GM12878 (cell line): ENCODE results near the gene MEP1B. TPM values are rescaled to one million over a fixed set of nuclear protein-coding genes. Genes with fewer than 3 reads are reported as not detected.

ENCODE experiments used
- ATAC-seq: fragments of 200-7000 bp; cut with Tn5 transposase; 3 replicates; pipeline ENCODE4 v1.9.1; 2020; ENCODE audit warnings: mild to moderate bottlenecking, moderate library complexity
- BruUV-seq: library from RNA; stranded (reverse); fragments of 400-500 nt; replicated peaks from 2 replicates; lab custom pipeline; 2021; lab: Mats Ljungman, UMichigan
- CTCF ChIA-PET: fragments of 300-600 bp; sonication (Branson Sonifier 250); formaldehyde crosslinking; extraction: SDS; loops from one replicate; lab custom pipeline; 2021; ENCODE audit warnings: inconsistent platforms; lab: Yijun Ruan, JAX
- POLR2A ChIA-PET: fragments of 350-600 bp; formaldehyde crosslinking; extraction: SDS; loops from one replicate; lab custom pipeline; 2021; ENCODE audit warnings: inconsistent platforms; lab: Charles Lee
- RAD21 ChIA-PET: fragments of 300-600 bp; sonication (Branson Sonifier 250); formaldehyde crosslinking; loops from one replicate; lab custom pipeline; 2023; ENCODE audit warnings: antibody characterized with exemption; ENCODE audit not compliant: unreplicated experiment; lab: Charles Lee
- SMC1A ChIA-PET: fragments of 300-600 bp; sonication (Branson Sonifier 250); formaldehyde crosslinking; loops from one replicate; lab custom pipeline; 2023; ENCODE audit not compliant: unreplicated experiment, uncharacterized antibody; lab: Charles Lee
- DNase-seq: peaks from one replicate; pipeline ENCODE4 v3.0.0-alpha.2; 2011; ENCODE audit warnings: low read depth, low spot score
- FAIRE-seq: peaks from 3 replicates; lab custom pipeline; 2011; peaks lifted over from hg19 to GRCh38; lab: Jason Lieb, UNC
- H2AFZ ChIP-seq: 2 replicates; pipeline ENCODE4 v1.6.0; 2011; ENCODE audit warnings: low read depth, low read length, control low read depth; ENCODE audit not compliant: control insufficient read depth
- H3K27ac ChIP-seq: 2 replicates; pipeline ENCODE4 v1.5.1; 2011; ENCODE audit warnings: control low read depth; ENCODE audit not compliant: control insufficient read depth, insufficient read depth
- H3K27me3 ChIP-seq, 2 experiments: replicated peaks in 1 of 2; 2 replicates each; pipeline versions ENCODE4 v1.6.0 to v1.6.1; 2011; ENCODE audit warnings: low read length in 1 of 2; ENCODE audit not compliant: control insufficient read depth in 2 of 2, insufficient read depth in 2 of 2
- H3K36me3 ChIP-seq, 2 experiments: 2 replicates each; pipeline ENCODE4 v1.5.1; 2011; ENCODE audit warnings: low read length in 1 of 2; ENCODE audit not compliant: control insufficient read depth in 2 of 2, insufficient read depth in 2 of 2
- H3K4me1 ChIP-seq: 2 replicates; pipeline ENCODE4 v1.6.1; 2011; ENCODE audit warnings: mild to moderate bottlenecking, low read length, moderate library complexity, mixed read lengths; ENCODE audit not compliant: control insufficient read depth, insufficient read depth
- H3K4me2 ChIP-seq: 2 replicates; pipeline ENCODE4 v1.6.0; 2011; ENCODE audit warnings: control low read depth; ENCODE audit not compliant: control insufficient read depth, insufficient read depth
- H3K4me3 ChIP-seq: fragments of 200-600 bp; sonication (generic); 2 replicates; pipeline ENCODE4 v1.5.1; 2016
- H3K79me2 ChIP-seq: 2 replicates; pipeline ENCODE4 v1.6.0; 2011; ENCODE audit warnings: low read length; ENCODE audit not compliant: control insufficient read depth, insufficient read depth
- H3K9ac ChIP-seq: 2 replicates; pipeline ENCODE4 v1.8.0; 2011; ENCODE audit warnings: low read length, control low read depth, mixed read lengths; ENCODE audit not compliant: control insufficient read depth, insufficient read depth
- H3K9me3 ChIP-seq: replicated peaks from 3 replicates; pipeline ENCODE4 v1.5.1; 2011; ENCODE audit warnings: mild to moderate bottlenecking, low read length; ENCODE audit not compliant: control insufficient read depth, insufficient read depth
- H4K20me1 ChIP-seq: 2 replicates; pipeline ENCODE4 v1.6.0; 2011; ENCODE audit not compliant: control insufficient read depth, insufficient read depth
- FOS ChIP-seq: IDR thresholded peaks from 3 replicates; pipeline ENCODE4 v1.6.1; 2011; ENCODE audit warnings: borderline replicate concordance; ENCODE audit not compliant: insufficient read length; ENCODE audit errors: extremely low read depth
- MEF2B ChIP-seq: fragments of 450-650 bp; IDR thresholded peaks from 2 replicates; pipeline ENCODE4 v1.6.1; 2018; ENCODE audit warnings: mild to moderate bottlenecking, moderate library complexity; ENCODE audit not compliant: partially characterized antibody, poor library complexity, severe bottlenecking
- MTA3 ChIP-seq: IDR thresholded peaks from 2 replicates; pipeline ENCODE4 v1.6.1; 2012; ENCODE audit warnings: low read length, inconsistent platforms, borderline replicate concordance
- NFXL1 ChIP-seq: fragments of 450-650 bp; IDR thresholded peaks from 2 replicates; pipeline ENCODE4 v1.6.1; 2017; ENCODE audit warnings: antibody characterized with exemption, mild to moderate bottlenecking, borderline replicate concordance
- NR2F1 ChIP-seq: fragments of 450-650 bp; conservative IDR thresholded peaks from 2 replicates; pipeline ENCODE4 v1.6.1; 2017; ENCODE audit warnings: mild to moderate bottlenecking
- SMC3 ChIP-seq: IDR thresholded peaks from 2 replicates; pipeline ENCODE4 v1.6.1; 2011; ENCODE audit warnings: low read length, improper control_type of control experiment, borderline replicate concordance
- WRNIP1 ChIP-seq: IDR thresholded peaks from 2 replicates; pipeline ENCODE4 v1.6.1; 2011; ENCODE audit warnings: low read depth, low read length, improper control_type of control experiment, borderline replicate concordance
- ZNF622 ChIP-seq: fragments of 450-650 bp; IDR thresholded peaks from 2 replicates; pipeline ENCODE4 v1.6.1; 2017; ENCODE audit warnings: mild to moderate bottlenecking, inconsistent platforms
- WGBS: methylation state at CpG from one replicate; pipeline ENCODE4 v1.1.6; 2016; ENCODE audit warnings: low lambda C conversion rate; ENCODE audit not compliant: insufficient replicate concordance, insufficient coverage; ENCODE audit errors: missing lambda C conversion rate; 5-methylcytosine and 5-hydroxymethylcytosine counted together
- in situ Hi-C: fragments of 300-500 bp; cut with MboI; formaldehyde crosslinking; loops from 9 replicates; pipeline ENCODE4 v1.14.3; 2018; ENCODE audit warnings: mixed read lengths
- intact Hi-C: fragments of 100-400 bp; cut with micrococcal nuclease; formaldehyde crosslinking; loops from one replicate; pipeline ENCODE4 v1.14.2; 2022; ENCODE audit not compliant: unreplicated experiment
- polyA plus RNA-seq, 11 experiments: library from polyadenylated mRNA; depleted of rRNA in 4 of 11; unstranded in 6 of 11; stranded (reverse) in 5 of 11; fragments of >200 nt; fragmentation: Nextera tagmentation in 4 of 11; fragmentation: Illumina TruSeq in 1 of 11; extraction: Ambion mirVana in 4 of 11; extraction: Trizol in 1 of 11; gene quantifications; 1 replicate in 1 of 11; 2 replicates in 10 of 11; pipeline versions ENCODE4 v1.2.1 to v1.2.3, GENCODE V29; 2011 to 2016; ENCODE audit warnings: inconsistent platforms in 2 of 11, missing spikeins in 2 of 11, low read depth in 1 of 11
- total RNA-seq, 4 experiments: library from RNA; depleted of rRNA in 3 of 4; stranded (reverse); fragments of >200 nt in 3 of 4; fragmentation: Illumina TruSeq in 1 of 4; extraction: Trizol in 1 of 4; gene quantifications; 2 replicates each; pipeline versions ENCODE4 v1.2.1 to v1.2.3, GENCODE V29; 2013 to 2021
- TF ChIP-seq, protein P1 (sequence below): fragments of 450-650 bp; IDR thresholded peaks from 2 replicates; pipeline ENCODE4 v1.6.1; 2018; ENCODE audit warnings: borderline replicate concordance, mild to moderate bottlenecking; ENCODE audit not compliant: partially characterized antibody
- TF ChIP-seq, protein P2 (sequence below): IDR thresholded peaks from 2 replicates; pipeline ENCODE4 v1.6.1; 2012; ENCODE audit warnings: low read depth, low read length, improper control_type of control experiment
- TF ChIP-seq, protein P3 (sequence below): fragments of 450-650 bp; IDR thresholded peaks from 2 replicates; pipeline ENCODE4 v1.6.1; 2017; ENCODE audit warnings: mild to moderate bottlenecking, moderate library complexity
- TF ChIP-seq, protein P4 (sequence below): fragments of 450-650 bp; IDR thresholded peaks from 2 replicates; pipeline ENCODE4 v1.6.1; 2016; ENCODE audit warnings: mild to moderate bottlenecking

The MEP1B gene
- total and polyA plus RNA-seq, 10 of the 15 experiments (the other 5 are each of a cell fraction or from before 2014, with no cell fraction given) = 0.04 to 0.05 TPM; not detected in 8

DNA sequence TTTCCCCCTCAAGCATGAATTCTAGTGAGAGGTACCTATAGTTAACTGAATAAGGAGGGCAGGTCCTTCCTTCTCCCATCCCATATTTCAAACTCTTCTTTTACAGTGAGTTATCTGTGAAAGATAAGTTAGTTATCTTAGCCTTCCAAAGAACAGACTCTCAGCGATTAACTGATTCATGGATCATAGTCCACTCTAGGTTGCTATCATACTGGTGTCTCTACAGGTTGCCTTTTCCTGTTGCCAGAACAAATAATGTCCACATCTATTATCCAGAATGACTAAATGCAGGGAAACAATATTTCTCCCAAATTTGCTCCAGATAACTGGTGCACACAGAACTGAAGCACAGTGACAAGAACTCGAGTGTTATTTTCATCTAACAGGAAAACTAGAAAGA lies 68.3 kb downstream of the MEP1B start:
- Histone ChIP-seq H3K36me3 (no peaks in the 10 kb centered on the region), H2AFZ (no peak overlapping the region), H3K27ac (no peak overlapping the region), H3K4me1 (no peaks in the 10 kb centered on the region), H3K4me2 (no peak overlapping the region), H3K79me2 (no peaks in the 10 kb centered on the region), H3K4me3 (no peak overlapping the region), H3K9me3 (no peaks in the 10 kb centered on the region), H3K27me3 (no peaks in the 10 kb centered on the region; a peak in 1 of 4 replicates), H4K20me1 (no peaks in the 10 kb centered on the region), H3K9ac (no peak overlapping the region)
- TF ChIP-seq MTA3 (no peak), ZNF622 (no peak), NR2F1 (no peak), MEF2B (no peak), WRNIP1 (no peak), NFXL1 (no peak), FOS (no peak), SMC3 (no peak)
- TF ChIP-seq, protein P1, sequence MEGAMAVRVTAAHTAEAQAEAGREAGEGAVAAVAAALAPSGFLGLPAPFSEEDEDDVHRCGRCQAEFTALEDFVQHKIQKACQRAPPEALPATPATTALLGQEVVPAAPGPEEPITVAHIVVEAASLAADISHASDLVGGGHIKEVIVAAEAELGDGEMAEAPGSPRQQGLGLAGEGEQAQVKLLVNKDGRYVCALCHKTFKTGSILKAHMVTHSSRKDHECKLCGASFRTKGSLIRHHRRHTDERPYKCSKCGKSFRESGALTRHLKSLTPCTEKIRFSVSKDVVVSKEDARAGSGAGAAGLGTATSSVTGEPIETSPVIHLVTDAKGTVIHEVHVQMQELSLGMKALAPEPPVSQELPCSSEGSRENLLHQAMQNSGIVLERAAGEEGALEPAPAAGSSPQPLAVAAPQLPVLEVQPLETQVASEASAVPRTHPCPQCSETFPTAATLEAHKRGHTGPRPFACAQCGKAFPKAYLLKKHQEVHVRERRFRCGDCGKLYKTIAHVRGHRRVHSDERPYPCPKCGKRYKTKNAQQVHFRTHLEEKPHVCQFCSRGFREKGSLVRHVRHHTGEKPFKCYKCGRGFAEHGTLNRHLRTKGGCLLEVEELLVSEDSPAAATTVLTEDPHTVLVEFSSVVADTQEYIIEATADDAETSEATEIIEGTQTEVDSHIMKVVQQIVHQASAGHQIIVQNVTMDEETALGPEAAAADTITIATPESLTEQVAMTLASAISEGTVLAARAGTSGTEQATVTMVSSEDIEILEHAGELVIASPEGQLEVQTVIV = no peak
- TF ChIP-seq, protein P2, sequence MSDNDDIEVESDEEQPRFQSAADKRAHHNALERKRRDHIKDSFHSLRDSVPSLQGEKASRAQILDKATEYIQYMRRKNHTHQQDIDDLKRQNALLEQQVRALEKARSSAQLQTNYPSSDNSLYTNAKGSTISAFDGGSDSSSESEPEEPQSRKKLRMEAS = no peak
- TF ChIP-seq, protein P3, sequence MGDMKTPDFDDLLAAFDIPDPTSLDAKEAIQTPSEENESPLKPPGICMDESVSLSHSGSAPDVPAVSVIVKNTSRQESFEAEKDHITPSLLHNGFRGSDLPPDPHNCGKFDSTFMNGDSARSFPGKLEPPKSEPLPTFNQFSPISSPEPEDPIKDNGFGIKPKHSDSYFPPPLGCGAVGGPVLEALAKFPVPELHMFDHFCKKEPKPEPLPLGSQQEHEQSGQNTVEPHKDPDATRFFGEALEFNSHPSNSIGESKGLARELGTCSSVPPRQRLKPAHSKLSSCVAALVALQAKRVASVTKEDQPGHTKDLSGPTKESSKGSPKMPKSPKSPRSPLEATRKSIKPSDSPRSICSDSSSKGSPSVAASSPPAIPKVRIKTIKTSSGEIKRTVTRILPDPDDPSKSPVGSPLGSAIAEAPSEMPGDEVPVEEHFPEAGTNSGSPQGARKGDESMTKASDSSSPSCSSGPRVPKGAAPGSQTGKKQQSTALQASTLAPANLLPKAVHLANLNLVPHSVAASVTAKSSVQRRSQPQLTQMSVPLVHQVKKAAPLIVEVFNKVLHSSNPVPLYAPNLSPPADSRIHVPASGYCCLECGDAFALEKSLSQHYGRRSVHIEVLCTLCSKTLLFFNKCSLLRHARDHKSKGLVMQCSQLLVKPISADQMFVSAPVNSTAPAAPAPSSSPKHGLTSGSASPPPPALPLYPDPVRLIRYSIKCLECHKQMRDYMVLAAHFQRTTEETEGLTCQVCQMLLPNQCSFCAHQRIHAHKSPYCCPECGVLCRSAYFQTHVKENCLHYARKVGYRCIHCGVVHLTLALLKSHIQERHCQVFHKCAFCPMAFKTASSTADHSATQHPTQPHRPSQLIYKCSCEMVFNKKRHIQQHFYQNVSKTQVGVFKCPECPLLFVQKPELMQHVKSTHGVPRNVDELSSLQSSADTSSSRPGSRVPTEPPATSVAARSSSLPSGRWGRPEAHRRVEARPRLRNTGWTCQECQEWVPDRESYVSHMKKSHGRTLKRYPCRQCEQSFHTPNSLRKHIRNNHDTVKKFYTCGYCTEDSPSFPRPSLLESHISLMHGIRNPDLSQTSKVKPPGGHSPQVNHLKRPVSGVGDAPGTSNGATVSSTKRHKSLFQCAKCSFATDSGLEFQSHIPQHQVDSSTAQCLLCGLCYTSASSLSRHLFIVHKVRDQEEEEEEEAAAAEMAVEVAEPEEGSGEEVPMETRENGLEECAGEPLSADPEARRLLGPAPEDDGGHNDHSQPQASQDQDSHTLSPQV = no peak
- TF ChIP-seq, protein P4, sequence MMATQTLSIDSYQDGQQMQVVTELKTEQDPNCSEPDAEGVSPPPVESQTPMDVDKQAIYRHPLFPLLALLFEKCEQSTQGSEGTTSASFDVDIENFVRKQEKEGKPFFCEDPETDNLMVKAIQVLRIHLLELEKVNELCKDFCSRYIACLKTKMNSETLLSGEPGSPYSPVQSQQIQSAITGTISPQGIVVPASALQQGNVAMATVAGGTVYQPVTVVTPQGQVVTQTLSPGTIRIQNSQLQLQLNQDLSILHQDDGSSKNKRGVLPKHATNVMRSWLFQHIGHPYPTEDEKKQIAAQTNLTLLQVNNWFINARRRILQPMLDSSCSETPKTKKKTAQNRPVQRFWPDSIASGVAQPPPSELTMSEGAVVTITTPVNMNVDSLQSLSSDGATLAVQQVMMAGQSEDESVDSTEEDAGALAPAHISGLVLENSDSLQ = no peak
- DNase-seq = no peak
- FAIRE-seq = no peak
- ATAC-seq = no peak
- in situ Hi-C loops = no loop called here
- 52% methylated on average over 2 of the region's 2 CpGs for WGBS
- SMC1A ChIA-PET = no interaction called here
- BruUV-seq = no TSS peak
- POLR2A ChIA-PET = no interaction called here
- intact Hi-C loops = no loop called here
- CTCF ChIA-PET = no interaction called here
- RAD21 ChIA-PET = no interaction called here
